CD4-positive, alpha-beta T cell treated with Interferon gamma for 1 hour (primary cell): ENCODE measurements around the gene AGBL4.
"Not testable (repeated sequence)": the region's sequence is repeated elsewhere in the genome, so short reads cannot be mapped to it uniquely, and the experiment has no call there.

Source experiments
- DNase-seq: peaks from one replicate; pipeline ENCODE4 v3.0.0-alpha.2; 2020

AGBL4 gene

DNA sequence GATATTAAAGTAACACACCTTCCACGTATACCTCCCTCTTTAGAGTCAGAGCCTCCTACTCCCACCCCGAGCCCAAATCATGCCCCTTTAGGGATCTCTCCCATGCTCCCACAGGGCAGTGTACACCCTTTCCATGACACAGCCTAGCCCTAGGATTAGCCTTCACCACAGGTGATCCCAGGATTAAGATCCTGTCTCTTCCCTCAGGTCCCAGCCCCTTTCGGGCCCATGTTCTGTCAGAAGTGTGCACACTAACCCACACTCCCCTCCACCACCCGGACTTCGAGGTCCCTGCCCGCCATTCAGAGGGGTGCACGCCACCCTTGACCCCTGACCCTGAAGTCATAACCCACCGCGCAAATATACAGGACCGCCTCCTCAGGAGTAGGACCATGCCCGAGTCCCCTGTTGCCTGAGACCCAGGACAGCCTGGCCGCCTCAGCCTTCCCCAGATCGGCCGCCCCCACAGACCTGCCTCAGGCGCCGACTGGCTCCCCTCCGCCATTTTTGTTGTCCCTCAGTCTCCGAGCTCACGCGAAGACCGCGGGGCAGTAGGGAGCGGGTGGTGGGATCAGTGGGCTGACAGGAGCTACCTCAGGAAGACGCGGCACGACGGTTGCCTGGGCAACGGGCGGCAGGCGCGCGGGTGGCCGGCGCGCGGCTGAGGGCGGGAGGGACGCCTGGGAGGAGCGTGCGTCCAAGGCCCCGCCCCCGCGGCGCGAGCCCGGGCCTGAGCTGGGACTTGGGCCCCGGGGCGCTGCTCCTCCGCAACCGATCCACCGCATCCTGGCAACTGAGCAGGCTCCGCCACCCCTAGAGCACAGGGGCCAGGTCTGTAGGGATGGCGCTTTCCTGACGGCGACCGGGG, at the start of gene AGBL4:
Gene AGBL4, minus strand, starts transcription at position 663 of the 868 bp plus-strand sequence.
- DNase-seq, result no peak

DNA sequence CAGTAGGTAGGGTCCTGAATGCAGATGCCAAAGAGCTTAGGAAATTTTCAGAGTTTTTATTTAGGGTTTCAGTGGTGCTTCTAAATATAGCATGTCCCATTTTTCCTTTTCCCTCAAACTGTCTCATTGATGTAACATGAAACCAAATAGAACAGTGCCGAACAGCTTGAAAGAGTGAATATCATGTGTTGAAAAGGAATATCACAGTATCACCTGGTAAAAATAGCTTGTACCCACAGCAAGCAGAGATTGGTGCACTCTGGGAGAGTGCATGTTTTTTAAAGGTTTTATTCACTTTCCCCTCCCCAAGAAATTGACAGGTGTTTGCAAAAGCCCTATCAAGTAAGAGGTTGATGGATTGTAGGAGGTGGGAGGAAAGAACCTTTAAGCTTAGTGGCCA, 43.1 kb upstream of the AGBL4 start:
- DNase-seq, result no peak

- no peak for DNase-seq
Measured at GRCh38 chr1:50060279-50060678, 36.5 kb upstream of the AGBL4 start.

DNA sequence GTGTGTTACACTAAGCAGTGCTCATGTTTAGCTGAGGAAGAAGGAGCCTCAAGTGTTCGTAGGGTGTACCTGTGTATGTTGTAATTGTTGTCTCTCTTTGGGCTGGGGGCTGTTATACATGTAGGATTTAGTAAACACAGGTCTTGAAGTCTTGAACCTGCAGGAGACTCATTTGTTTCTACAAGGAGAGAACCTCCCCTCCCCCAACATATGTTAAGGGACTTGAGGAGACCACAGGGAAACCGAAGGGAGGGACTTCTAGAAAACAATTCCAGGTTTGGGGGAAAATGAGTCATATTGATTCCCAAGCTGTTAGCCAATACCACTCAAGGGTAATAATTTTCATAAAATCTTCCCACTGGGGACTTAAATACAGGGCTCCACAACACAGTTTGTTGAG, 25.0 kb upstream of the AGBL4 start:
- no peak for DNase-seq

- no peak for DNase-seq
Measured at GRCh38 chr1:50047916-50048694, 24.4 kb upstream of the AGBL4 start.

DNA sequence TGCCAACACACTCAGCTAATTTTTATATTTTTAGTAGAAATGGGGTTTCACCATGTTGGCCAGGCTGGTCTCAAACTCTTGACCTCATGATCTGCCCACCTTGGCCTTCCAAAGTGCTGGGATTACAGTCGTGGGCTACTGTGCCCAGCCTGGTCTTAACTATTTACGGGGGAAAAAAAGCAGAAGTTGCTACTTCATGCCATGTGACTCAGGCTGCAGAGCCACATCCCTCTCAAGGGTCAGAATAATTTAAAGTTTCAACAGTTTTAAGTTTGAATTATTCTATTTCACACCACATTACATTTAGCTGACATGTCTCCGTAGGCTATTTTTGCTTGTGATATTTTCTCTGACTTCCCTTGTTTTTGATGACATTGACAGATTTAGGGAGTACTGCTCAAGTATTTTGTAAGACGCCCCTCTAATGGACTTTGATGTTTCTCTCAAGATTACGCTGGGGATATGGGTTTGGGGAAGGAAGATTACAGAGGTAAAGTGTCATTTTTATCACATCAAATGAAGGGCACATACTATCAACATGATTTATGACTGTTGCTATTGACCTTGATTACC, 14.6 kb upstream of the AGBL4 start:
- DNase-seq, result no peak

DNA sequence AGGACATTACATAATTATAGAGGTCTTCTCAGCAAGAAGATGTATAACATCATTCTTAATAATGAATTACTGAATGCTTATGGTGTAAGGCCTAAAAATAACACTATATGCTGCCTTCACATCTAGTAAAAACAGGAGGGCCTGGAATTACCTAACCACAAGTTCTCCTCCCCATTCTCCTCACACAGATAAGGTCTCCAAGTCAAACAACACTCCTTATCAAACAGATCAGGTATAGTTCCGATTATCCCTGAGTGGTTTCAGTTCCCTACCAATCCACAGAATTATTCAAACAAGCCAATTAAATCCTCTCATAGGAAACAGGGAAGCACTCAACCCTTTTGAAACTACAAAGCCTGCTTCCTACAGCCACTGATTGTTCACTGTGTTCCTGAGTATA, 4.0 kb upstream of the AGBL4 start:
- DNase-seq, result no peak

DNA sequence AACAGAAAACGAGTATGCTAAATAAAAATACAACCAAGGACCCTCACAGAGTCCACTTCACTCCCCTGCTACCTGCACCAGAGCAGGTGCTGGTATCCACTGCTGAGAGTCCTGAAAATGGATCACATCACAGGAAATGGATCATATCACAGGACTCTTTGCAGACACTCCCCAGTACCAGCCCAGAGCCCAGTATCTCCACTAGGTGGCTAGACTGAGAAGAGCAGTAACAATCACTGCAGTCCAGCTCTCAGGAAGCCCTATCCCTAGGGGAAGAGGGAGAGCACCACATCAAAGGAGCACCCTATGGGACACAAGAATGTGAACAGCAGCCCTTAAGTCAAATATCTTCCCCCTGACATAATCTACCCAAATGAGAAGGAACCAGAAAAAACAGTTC, 28.0 kb downstream of the AGBL4 start:
- no peak for DNase-seq

- no peak for DNase-seq
Measured at GRCh38 chr1:49971088-49971487, 52.7 kb downstream of the AGBL4 start.

- DNase-seq, result no peak
Measured at GRCh38 chr1:49951385-49951784, 72.4 kb downstream of the AGBL4 start.

DNA sequence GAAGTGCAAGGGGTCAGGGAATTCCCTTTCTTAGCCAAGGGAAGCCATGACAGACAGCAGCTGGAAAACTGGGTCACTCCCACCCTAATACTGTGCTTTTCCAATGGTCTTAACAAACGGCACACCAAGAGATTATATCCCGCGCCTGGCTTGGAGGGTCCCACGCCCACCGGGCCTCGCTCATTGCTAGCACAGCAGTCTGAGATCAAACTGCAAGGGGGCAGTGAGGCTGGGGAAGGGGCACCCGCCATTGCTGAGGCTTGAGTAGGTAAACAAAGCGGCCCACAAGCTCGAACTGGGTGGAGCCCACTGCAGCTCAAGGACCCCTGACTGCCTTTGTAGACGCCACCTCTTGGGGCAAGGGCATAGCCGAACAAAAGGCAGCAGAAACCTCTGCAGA, 108.5 kb downstream of the AGBL4 start:
- not testable (repeated sequence) for DNase-seq

- no peak for DNase-seq
Measured at GRCh38 chr1:49906365-49906764, 117.4 kb downstream of the AGBL4 start.

- no peak for DNase-seq
Measured at GRCh38 chr1:49864581-49864980, 159.2 kb downstream of the AGBL4 start.

- DNase-seq, result no peak
Measured at GRCh38 chr1:49854741-49855140, 169.0 kb downstream of the AGBL4 start.

DNA sequence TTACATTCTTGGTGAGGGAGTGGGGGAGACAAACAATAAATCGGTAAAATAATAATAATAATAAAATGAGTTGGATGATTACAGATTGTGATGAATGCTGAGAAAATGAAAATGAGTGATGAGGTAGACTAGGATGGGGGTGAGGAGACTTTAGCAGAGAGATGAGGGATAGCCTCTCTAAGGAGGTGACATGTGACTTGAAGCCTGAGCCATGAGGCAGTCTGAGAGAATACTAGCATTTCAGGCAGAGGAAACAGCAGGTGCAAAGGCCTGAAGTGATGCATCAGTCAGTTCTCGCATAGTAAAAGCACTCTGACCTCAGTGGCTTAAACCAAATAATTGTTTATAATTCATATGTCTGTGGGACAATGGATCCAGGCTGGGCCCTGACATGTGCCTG, 181.2 kb downstream of the AGBL4 start:
- no peak for DNase-seq

- no peak for DNase-seq
Measured at GRCh38 chr1:49841767-49842166, 182.0 kb downstream of the AGBL4 start.

DNA sequence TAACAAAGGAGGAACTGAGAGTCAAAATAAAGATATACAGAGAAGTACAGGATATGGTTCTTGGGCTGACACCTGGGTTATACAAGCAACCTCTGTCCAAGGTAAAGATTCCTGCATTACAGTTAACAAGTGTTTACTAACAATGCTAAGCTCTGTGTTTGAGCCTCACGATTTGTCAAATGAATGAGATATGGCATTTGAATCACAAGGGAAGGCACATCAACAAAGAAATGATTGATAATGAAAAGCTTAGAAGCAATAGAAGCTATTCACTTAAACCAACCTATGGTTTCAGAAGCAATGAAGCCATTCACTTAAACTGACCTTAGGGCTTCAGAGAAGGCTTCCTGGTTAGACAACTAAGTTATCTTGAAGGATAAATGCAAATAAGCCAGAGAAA, 199.5 kb downstream of the AGBL4 start:
- no peak for DNase-seq

GRCh38 chr1:49817681-49818080, 206.1 kb downstream of the AGBL4 start:
- no peak for DNase-seq

DNA sequence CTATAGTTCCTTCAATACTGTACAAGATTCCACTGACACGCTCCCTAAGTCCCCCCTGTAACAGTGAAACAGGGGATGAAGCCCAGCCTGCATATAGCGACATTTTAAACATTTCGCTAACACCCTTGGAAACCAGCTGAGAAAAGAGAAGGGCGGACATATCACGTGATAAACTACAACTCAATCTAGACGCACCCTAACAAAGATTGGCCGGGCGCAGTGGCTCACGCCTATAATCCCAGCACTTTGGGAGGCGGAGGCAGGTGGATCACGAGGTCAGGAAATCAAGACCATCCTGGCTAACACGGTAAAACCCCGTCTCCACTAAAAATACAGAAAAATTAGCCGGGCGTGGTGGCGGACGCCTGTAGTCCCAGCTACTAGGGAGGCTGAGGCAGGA, 236.7 kb downstream of the AGBL4 start:
- not testable (repeated sequence) for DNase-seq

DNA sequence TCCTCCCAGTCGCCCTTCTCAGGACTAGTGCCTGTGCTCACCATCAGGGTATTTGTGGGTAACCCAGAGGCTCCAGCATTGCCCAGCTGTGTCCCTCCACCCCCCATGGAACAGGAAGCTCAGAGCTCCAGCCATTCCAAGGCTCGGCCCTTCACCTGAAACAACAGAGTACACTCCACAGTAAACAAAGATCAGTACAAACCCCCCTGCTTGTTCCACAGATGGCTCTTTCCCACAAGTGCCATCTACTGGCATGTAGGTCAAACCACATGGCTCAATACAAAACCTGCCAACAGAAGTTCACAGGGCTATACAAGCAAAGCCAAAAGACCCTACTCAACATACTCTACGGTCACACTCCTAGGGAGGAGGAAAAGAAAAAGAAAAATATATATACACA, 258.7 kb downstream of the AGBL4 start:
- no peak for DNase-seq

DNA sequence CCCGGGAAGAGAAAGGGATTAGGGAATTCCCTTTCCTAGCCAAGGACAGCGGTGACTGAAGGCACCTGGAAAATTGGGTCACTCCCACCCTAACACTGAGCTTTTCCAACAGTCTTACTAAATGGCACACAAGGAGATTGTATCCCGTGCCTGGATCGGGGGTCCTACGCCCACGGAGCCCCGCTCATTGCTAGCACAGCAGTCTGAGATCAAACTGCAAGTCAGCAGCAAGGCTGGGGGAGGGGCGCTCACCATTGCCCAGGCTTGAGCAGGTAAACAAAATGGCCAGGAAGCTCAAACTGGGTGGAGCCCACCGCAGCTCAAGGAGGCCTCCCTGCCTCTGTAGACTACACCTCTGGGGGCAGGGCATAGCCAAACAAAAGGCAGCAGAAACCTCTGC, 285.6 kb downstream of the AGBL4 start:
- not testable (repeated sequence) for DNase-seq

- no peak for DNase-seq
Measured at GRCh38 chr1:49728377-49728776, 295.4 kb downstream of the AGBL4 start.

DNA sequence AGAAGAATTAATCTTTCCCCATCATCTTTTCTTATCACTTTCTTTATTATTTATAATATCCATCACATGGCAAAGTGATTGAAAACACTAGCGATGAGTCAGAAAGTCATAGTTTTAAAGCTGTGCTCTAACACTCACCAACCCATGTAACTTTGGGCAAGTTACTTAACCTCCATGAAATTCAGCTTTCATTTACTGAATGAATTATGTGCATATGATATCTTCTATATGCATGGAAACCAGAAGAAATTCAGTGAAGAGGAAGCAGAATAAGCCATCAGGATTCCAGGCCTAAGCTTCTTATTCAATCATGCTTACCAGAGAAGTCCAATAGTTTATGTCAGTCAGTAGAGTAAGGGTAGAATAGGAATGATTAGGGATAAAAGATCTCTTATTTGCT, 300.1 kb downstream of the AGBL4 start:
- DNase-seq, result no peak

DNA sequence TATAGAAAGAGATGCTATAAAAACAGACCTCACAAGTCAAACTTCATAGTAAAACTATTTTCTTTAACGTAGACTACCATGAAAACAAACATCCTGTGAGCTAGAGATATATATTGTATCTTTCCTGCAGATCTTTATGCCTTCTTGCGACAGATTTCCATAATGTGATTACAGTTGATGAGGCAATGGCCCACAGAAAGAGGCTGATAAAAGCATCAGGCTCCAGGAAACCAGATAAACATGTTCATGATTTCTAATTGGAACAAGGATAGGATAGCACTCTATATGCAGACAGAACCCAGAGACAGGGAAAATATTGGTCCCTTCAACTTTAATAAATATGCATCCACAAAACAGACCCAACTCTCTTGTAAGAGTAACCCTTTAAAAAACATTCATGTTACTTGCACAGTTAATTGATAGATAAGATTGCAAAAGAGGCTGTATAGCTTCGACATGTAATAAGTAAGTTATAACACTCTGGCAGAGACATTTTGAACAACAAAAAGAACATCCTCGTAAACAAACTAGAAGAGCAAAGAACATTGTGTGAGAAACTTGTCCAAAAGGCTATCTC, 329.4 kb downstream of the AGBL4 start:
- DNase-seq, result no peak
